ENCODE results near the gene HJV. TPM values are rescaled to one million over a fixed set of nuclear protein-coding genes. Genes with fewer than 3 reads are reported as not detected.

The HJV gene
- total RNA-seq, 6 experiments from 2014 or later = not detected

DNA sequence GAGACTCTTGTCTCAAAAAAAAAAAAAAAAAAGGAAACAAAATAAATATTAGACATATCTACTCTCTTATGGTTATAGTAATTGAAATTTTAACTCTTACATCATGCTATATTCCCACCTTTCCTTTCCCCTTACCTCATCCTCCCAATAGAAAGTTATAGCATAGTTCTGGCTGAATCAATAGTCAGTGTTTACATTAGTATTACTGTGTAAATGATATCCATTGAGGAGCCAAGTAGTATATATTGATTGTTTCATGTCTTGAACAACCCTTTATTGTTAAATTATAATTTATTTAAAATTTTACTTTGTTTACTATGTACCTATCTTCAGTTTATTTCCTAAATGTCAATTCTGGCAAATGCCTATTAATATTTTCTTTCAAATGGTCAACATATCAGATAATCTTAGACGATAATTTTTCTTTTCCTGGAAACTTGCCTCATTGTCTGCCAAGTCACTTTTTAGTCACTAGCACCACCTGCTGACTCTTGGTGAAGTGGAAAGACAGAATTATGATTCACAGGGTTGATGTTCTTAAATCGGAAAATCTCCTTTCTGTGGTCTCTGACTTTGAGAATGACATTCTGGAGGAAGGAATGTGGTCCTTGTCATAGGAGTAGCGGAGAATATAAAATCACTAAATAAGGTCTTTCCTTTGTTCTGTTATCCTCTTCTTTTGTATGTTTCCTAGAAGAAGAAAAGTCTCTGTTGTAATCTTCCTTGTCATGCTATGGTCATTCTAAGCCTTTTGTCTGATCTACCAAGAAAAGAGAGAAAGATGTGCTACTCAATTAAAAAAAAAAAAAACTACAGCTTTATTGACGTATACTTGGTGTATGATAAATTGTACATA is 8.6 kb downstream of the HJV start:
- peaks cover 45% of the 10 kb centered on the region for H3K4me1 Mint-ChIP-seq (ENCODE audit: low read depth)
- no peaks in the 10 kb centered on the region for H3K36me3 Mint-ChIP-seq (ENCODE audit: low read depth)
- peak; percentile 84 for TF ChIP-seq CTCF (IDR thresholded peaks at IDR 0.05)
- DNase-seq = peak; percentile 92
- H3K4me3 Mint-ChIP-seq = 0 out of 2 replicates have a peak overlapping the region, but pooled peaks have one; percentile 19
- no peaks in the 10 kb centered on the region for H3K9me3 Mint-ChIP-seq
- H3K27ac Mint-ChIP-seq = peak overlapping the region; percentile 80
- no peaks in the 10 kb centered on the region for H3K27me3 Mint-ChIP-seq (ENCODE audit: insufficient read depth)

DNA sequence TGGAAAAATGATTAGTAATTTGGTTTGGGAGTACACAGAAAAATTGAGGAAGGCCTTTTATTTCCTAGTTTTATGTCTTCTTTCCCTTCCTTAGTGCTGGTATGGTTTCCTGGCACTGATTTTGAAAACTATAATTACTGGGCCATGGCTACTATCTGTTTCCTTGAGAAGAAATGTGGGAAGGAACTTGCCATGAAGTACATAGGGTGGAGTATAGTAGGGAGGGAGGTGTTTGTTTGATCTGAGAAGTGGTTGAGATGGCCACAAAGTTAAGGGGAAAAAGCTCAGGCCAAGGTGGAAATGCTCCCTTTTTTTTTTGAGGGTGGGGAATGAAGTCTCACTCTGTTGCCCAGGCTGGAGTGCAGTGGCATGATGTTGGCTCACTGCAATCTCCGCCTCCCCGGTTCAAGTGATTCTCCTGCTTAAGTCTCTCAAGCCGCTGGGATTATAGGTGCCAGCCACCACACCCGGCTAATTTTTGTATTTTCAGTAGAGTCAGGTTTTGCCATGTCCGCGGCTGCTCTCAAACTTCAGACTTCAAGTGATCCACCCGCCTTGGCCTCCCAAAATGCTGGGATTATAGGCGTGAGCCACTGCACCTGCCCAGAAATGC is 11.3 kb downstream of the HJV start:
- TF ChIP-seq CTCF (IDR thresholded peaks at IDR 0.05) = no peak
- Mint-ChIP-seq H3K4me1 (ENCODE audit: low read depth) (peaks cover 32% of the 10 kb centered on the region), H3K36me3 (ENCODE audit: low read depth) (no peaks in the 10 kb centered on the region), H3K4me3 (no peak overlapping the region), H3K9me3 (no peaks in the 10 kb centered on the region), H3K27ac (no peak overlapping the region), H3K27me3 (ENCODE audit: insufficient read depth) (no peaks in the 10 kb centered on the region)
- no peak for DNase-seq

- H3K27me3 Mint-ChIP-seq (ENCODE audit: insufficient read depth) = no peaks in the 10 kb centered on the region
- peak; percentile 63 for TF ChIP-seq CTCF (IDR thresholded peaks at IDR 0.05)
- H3K4me1 Mint-ChIP-seq (ENCODE audit: low read depth) = peaks cover 9% of the 10 kb centered on the region
- no peaks in the 10 kb centered on the region for H3K36me3 Mint-ChIP-seq (ENCODE audit: low read depth)
- no peak overlapping the region; the same call in 1 of the 2 replicates for H3K27ac Mint-ChIP-seq
- H3K9me3 Mint-ChIP-seq = no peaks in the 10 kb centered on the region
- H3K4me3 Mint-ChIP-seq = no peak overlapping the region
- no peak for DNase-seq
Measured at GRCh38 chr1:146007489-146008133, 13.9 kb downstream of the HJV start.

DNA sequence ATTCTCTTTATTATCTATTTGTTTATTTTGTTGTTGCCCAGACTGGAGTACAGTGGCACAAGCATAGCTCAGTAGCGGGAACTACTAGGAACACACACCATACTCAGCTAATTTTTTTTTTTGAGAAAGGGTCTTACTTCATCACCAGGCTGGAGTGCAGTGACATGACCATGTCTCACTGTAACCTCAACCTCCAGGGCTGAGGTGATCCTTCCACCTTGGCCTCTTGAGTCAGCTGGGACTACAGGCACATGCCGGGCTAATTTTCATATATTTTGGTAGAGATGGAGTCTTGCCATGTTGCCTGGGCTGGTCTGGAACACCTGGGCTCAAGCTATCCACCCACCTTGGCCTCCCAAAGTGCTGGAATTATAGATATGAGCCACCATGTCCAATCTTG is 19.8 kb downstream of the HJV start:
- H3K9me3 Mint-ChIP-seq = no peaks in the 10 kb centered on the region
- no peak for TF ChIP-seq CTCF (IDR thresholded peaks at IDR 0.05)
- H3K27me3 Mint-ChIP-seq (ENCODE audit: insufficient read depth) = no peaks in the 10 kb centered on the region
- H3K4me3 Mint-ChIP-seq = no peak overlapping the region
- no peak for DNase-seq
- H3K36me3 Mint-ChIP-seq (ENCODE audit: low read depth) = no peaks in the 10 kb centered on the region
- peaks cover 28% of the 10 kb centered on the region for H3K4me1 Mint-ChIP-seq (ENCODE audit: low read depth)
- H3K27ac Mint-ChIP-seq = no peak overlapping the region

GRCh38 chr1:145999321-146000024 is 22.1 kb downstream of the HJV start:
- Mint-ChIP-seq H3K4me3 (no peak overlapping the region), H3K36me3 (ENCODE audit: low read depth) (peaks cover 19% of the 10 kb centered on the region), H3K27me3 (ENCODE audit: insufficient read depth) (no peaks in the 10 kb centered on the region), H3K27ac (no peak overlapping the region), H3K9me3 (no peaks in the 10 kb centered on the region), H3K4me1 (ENCODE audit: low read depth) (peaks cover 36% of the 10 kb centered on the region)
- no peak for TF ChIP-seq CTCF (IDR thresholded peaks at IDR 0.05)
- no peak for DNase-seq

All from HFFc6 (cell line).